Amniotic epithelial cell (primary cell): ENCODE data around the gene PRKAR1B.
"Not testable (repeated sequence)": the region's sequence is repeated elsewhere in the genome, so short reads cannot be mapped to it uniquely, and the experiment has no call there.

Experiments used
- DNase-seq: peaks from one replicate; pipeline ENCODE4 v3.0.0-alpha.2; 2010; ENCODE audit warnings: low read depth

The PRKAR1B gene

DNA sequence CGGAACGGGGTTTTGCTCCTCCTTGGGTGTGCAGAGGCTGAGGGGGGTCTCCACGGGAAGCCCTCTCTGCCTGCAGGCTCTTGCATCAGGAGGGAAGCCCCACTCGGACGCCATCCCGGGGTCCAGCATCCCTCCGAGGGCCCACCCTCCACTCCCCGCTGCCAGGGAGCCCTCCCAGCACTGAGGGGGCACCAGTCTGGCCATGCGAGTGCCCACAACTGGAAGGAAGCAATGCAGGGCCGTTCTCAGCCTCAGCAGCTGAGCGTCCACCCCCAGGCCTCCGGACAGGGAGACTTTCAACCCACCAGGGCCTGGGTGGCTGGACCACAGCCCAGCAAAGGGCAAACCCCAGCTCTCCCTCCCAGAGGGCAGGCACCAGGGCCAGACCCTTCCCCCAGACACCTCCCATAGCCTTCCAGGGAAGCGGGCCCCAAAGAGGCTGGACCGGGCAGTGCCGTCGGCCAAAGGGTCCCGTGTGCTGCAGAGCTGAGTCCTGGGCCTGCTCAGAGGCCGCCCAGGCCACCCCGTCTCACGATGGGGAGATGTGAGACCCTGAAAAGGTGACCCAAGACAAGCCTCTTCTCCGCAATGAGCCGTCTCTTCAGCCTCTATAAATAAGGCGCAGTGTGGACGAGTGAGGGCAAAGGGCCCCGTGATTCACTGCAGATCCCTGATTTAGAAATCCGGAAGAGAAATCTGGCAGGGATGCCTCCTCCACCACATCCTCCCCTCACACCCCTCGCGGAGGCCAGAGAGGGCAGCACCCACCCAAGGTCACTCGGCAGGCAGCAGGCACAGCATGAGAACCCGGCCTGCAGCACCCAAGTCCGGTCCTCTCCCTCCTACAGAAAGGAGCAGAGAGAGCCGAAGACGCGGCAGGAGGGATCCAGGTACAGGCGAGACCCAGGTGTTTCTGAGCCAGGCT, 82.4 kb downstream of the PRKAR1B start:
- DNase-seq, result no peak

DNA sequence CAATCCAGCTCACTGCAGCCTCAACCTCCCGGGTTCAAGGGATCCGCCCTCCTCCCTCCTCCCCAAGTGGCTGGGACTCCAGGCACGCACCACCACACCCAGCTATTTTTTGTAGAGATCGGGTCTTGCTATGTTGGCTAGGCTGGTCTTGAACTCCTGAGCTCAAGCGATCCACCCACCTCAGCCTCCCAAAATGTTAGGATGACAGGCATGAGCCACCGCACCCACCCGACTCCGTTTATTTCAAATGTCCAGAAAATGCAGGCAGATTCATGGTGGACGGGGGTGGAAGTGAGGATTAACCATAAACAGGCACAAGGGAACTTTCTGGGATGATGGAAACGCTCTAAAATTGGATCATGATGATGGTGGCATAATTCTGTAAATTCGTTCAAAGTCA, 85.1 kb downstream of the PRKAR1B start:
- DNase-seq, result no peak

- DNase-seq, result no peak
These were observed 85.8 kb downstream of the PRKAR1B start for GRCh38 chr7:641269-641671.

DNA sequence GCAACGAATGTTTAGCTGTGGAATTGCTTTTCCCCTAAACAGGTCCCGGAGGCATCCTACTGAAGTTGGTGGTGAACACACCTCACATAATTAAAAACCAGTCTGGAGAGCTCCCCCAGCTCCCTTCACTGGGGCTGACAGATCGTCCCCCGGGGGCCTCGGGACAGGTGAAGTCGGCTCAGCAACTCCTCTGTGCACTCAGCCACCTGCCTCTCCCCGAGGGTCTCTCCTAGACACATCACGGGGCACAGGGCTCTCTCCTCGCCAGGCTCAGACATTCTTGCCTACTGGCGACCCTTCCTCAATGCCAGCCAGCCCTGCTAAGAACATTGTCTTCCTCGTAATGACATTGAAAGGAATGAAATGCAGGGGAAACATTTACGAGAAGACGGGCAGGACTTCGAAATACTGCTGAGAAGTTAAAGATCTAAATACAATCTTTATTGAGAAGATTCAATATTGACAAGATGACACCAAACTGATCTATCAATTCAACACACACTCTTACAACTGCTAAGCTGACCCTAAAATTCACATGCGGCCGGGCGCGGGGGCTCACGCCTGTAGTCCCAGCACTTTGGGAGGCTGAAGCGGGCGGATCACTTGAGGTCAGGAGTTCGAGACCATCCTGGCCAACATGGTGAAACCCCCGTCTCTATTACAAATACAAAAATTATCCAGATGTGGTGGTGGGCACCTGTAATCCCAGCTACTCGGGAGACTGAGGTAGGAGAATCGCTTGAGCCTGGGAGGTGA, 88.6 kb downstream of the PRKAR1B start:
- no peak for DNase-seq

GRCh38 chr7:637826-638225, 89.3 kb downstream of the PRKAR1B start:
- no peak for DNase-seq

GRCh38 chr7:636396-636795, 90.7 kb downstream of the PRKAR1B start:
- no peak for DNase-seq

DNA sequence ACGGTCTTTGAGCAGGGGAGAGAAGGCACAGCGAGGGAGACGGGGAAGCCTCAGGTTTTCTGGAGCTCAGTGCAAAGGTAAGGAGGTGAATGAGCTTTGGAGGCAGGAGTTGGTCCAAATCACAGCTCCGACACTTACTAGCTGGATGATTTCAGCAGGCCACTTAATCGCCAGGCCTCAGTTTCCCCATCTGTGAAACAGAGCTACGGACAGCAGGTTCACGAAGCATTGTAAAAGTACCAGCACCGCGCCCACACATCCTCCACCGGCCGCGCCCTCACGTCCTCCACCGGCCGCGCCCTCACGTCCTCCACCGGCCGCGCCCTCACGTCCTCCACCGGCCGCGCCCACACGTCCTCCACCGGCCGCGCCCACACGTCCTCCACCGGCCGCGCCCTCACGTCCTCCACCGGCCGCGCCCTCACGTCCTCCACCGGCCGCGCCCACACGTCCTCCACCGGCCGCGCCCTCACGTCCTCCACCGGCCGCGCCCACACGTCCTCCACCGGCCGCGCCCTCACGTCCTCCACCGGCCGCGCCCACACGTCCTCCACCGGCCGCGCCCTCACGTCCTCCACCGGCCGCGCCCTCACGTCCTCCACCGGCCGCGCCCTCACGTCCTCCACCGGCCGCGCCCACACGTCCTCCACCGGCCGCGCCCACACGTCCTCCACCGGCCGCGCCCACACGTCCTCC, 91.2 kb downstream of the PRKAR1B start:
- DNase-seq, result not testable (repeated sequence)

- no peak for DNase-seq
These were observed 91.9 kb downstream of the PRKAR1B start for GRCh38 chr7:635227-635626.

DNA sequence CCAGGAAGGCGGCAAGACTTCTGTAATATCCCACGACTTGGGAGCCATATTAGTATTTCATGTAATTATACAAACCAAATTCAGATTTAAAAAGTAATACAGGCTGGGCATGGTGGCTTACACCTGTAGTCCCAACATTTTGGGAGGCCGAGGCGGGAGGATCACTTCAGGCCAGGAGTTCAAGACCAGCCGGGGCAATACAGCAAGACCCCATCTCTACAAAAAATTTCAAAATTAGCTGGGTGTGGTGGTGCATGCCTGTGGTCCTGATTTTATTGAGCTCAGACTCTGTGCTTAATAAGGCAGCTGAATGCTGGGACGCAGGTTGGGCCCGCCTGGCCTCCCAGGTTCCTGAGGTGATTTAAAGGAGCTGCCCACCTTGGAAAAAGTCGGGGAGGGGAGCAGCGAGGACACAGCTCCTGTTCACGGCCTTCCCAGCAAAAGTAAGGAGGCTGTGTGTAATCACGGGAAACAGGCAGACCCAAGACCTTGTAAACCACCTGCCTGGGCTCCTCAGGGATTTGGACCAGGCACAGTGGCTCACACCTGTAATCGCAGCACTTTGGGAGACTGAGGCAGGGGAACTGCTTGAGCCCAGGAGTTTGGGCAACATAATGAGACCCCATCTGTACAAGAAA, 93.6 kb downstream of the PRKAR1B start:
- no peak for DNase-seq

GRCh38 chr7:632831-633210, 94.3 kb downstream of the PRKAR1B start:
- no peak for DNase-seq

DNA sequence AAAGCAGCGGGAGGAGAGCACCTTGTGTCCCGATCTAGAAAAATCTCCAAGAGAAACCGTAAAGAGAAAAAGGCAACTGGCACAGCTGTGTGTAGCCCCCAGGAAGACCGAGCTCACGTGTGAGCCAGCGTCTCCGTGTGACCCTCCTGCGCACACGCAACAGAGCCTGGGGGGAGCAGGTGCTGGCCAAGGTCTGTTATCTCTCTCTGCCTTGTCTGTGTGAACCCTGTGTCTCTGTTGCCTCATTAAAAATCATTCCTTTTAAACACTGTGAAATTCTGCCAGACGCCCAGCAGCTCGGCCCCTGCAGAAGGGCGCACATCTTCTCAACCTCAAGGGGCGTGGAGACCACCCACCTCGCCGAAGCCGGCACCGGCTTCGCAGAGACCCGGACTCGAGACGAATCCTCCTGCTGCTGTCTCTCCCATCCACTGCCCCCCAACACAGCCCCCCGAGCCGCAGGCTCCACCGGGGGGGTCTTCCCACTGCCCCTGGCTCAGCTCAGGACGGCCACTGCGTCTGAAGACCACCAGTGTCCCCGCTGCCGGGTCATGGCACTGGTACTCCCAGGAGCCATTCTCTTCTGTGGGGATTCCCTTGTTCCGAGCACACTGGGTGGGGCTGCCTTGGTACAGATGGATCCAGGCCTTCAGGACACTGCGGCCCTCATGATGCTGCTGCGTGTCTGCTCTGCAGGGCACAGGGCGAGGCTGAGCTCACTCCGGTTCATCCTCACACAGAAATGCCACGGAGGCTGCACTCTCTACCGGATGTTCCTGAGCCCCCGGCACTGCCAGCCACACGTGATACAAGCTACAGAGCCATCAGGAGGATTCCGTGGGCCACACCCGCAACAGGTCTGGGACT, 94.9 kb downstream of the PRKAR1B start:
- no peak for DNase-seq

DNA sequence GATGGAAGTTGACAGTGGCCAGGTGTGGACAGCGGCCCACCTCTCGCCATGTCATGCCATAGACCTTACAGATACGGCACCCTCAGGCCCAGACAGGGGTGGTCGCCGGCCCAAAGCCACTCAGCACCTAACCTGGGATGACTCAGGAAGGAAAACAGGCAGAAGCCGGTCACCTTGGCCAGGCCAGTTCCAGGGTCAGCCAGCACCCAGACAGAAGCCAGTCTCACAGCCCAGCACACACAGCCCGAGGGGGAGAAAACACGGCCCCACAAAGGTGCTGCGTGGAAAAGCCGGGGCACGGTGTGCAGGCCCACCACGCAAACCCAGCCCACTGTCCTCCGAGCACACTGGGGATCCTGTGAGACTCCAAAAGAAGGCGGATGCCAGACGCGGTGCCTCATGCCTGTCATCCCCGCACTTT, 95.8 kb downstream of the PRKAR1B start:
- no peak for DNase-seq

- DNase-seq, result no peak
These were observed 96.5 kb downstream of the PRKAR1B start for GRCh38 chr7:630539-630938.

- no peak for DNase-seq
These were observed 97.0 kb downstream of the PRKAR1B start for GRCh38 chr7:630111-630511.

GRCh38 chr7:628826-629225, 98.3 kb downstream of the PRKAR1B start:
- DNase-seq, result no peak

- DNase-seq, result no peak
These were observed 98.7 kb downstream of the PRKAR1B start for GRCh38 chr7:628402-628763.

DNA sequence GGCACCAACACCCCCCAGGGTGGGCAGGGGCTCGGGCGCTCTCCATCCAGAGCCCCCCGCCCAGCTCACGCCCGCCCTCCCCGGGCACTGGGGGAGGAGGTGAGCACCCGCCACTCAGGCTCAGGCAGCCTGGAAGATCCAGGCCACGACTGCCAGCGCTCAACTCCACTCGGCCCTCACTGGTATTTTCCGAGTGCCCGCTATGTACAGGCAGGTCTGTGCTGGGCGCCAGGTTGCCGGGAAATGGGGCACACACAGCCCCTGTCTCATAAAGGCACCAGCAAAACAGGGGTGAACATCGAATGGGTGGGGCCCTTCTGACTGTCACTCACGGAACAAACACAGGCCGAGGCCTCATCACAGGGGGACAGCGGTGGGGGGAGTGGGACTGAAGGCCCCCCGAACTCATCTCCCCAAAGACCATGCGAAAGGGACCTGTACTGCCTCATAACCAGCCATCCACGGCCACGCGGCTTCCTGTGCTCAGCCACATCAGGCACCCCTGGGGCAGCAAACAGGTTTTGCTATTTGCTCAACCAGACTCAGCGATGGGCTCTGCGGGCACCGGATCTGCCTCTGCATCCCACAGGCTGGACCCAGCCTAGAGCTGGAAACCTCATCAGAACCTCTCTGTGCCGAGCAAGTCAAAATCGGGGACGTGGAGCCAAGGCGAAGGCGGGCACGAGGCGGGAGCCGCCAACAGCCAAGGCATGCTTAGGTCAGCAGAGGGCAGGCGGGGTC, 99.2 kb downstream of the PRKAR1B start:
- DNase-seq, result no peak

- peak; percentile 18 for DNase-seq
These were observed 101.6 kb downstream of the PRKAR1B start for GRCh38 chr7:625376-625971.

DNA sequence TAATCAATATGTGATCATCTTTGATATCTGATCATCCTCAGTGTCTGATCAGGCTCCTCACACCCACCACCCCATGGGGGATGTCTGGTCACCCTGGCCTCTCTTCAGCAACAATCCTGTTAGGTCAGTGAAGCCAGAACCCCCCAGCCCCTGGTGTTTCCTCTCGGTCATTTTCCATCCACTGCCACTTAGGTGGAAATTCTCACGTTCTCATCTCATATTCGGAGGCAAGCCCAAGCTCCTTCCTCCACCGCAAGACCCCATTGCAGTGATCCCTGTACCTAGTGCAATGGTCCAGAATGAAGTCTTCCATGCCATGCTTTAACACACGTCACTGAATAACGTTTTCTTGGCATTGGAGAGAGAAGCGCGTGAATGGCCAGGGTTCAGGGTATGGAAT, 103.6 kb downstream of the PRKAR1B start:
- DNase-seq, result no peak
